SK-N-MC (cell line): ENCODE results near the gene ANKRD42.
A peak's percentile ranks its signal among the peaks of the same experiment; 100 is the strongest.
"Not testable (repeated sequence)": the region's sequence is repeated elsewhere in the genome, so short reads cannot be mapped to it uniquely, and the experiment has no call there.

Experiments
- DNase-seq: peaks from one replicate; pipeline ENCODE4 v3.0.0-alpha.2; 2011; ENCODE audit warnings: low read depth, low spot score
- H3K27ac ChIP-seq: fragments of 200-600 bp; sonication (generic); 2 replicates; pipeline ENCODE4 v1.5.1; 2016; ENCODE audit warnings: mixed run types
- H3K36me3 ChIP-seq: fragments of 200-600 bp; sonication (generic); 2 replicates; pipeline ENCODE4 v1.6.1; 2017; ENCODE audit warnings: antibody characterized with exemption, low read length, mixed read lengths; ENCODE audit not compliant: insufficient read depth
- H3K4me3 ChIP-seq: fragments of 200-600 bp; sonication (generic); 2 replicates; pipeline ENCODE4 v1.5.1; 2016
- H3K9ac ChIP-seq: fragments of 200-600 bp; sonication (generic); 2 replicates; pipeline ENCODE4 v1.8.0; 2017; ENCODE audit warnings: mixed run types, mixed read lengths; ENCODE audit not compliant: insufficient read length
- H3K9me3 ChIP-seq: fragments of 200-600 bp; sonication (generic); 2 replicates; pipeline ENCODE4 v1.6.1; 2017; ENCODE audit warnings: low read depth, mild to moderate bottlenecking, antibody characterized with exemption, low read length, moderate library complexity, mixed read lengths
- EZH2 ChIP-seq: fragments of 200-600 bp; sonication (generic); IDR thresholded peaks from one replicate; pipeline ENCODE4 v1.6.1; 2017; ENCODE audit warnings: antibody characterized with exemption
- FOXP2 ChIP-seq: optimal IDR thresholded peaks from 2 replicates; pipeline ENCODE3; 2011; ENCODE audit warnings: mild to moderate bottlenecking, moderate library complexity; ENCODE audit not compliant: insufficient read depth; ENCODE audit errors: extremely low read length, control extremely low read depth
- POLR2AphosphoS5 ChIP-seq: IDR thresholded peaks from 2 replicates; pipeline ENCODE4 v1.6.1; 2012; ENCODE audit warnings: mild to moderate bottlenecking, low read depth, low read length, borderline replicate concordance

The ANKRD42 gene

DNA sequence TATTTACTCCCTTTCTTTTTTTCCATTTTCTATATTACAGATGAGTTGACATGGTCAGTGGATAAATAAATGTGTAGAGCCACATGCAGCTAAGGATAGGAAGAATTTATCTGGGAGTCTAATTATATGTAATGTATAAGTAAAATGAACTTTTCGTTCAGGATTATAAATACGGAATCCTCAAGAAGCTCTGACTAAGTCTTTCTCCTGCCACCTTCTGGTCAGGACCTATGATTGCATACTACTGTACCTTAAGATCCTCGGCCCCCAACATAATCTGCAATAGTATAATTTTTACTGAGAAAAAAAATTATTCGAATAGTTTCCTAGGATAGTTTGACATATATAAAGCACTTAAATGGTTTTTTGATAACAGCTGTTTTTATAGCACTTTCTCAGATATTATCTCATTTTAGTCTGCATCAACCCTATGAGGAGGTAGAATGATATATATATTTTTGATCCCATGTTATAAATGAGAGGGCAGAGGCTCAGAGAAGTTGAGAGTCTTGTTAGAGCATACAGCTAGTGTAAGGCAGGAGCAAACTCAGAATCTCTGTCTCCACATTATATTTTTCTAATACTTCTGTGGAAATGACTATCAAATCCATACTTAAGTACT, 56.6 kb downstream of the ANKRD42 start:
- Histone ChIP-seq H3K9ac (peak overlapping the region; percentile 7), H3K27ac (no peak overlapping the region), H3K4me3 (no peak overlapping the region), H3K36me3 (peaks cover 6% of the 10 kb centered on the region; the same call in 1 of the 2 replicates), H3K9me3 (no peaks in the 10 kb centered on the region)
- DNase-seq = peak; percentile 48
- TF ChIP-seq EZH2 = no peak

GRCh38 chr11:83252266-83252665, 58.8 kb downstream of the ANKRD42 start:
- no peak for TF ChIP-seq POLR2AphosphoS5
- Histone ChIP-seq H3K27ac (no peak overlapping the region), H3K9ac (no peak overlapping the region), H3K36me3 (peaks cover 10% of the 10 kb centered on the region; the same call in 1 of the 2 replicates), H3K4me3 (no peak overlapping the region), H3K9me3 (no peaks in the 10 kb centered on the region)
- no peak for DNase-seq

GRCh38 chr11:83252941-83253340, 59.4 kb downstream of the ANKRD42 start:
- Histone ChIP-seq H3K36me3 (peaks cover 15% of the 10 kb centered on the region), H3K9me3 (no peaks in the 10 kb centered on the region), H3K9ac (no peak overlapping the region), H3K4me3 (no peak overlapping the region), H3K27ac (peak overlapping the region; percentile 67)
- TF ChIP-seq FOXP2 = no peak
- DNase-seq = no peak

- H3K4me3 ChIP-seq = no peak overlapping the region
- H3K36me3 ChIP-seq = peaks cover 31% of the 10 kb centered on the region
- no peak for TF ChIP-seq FOXP2
- no peak for TF ChIP-seq EZH2
- no peak for TF ChIP-seq POLR2AphosphoS5
- no peak for DNase-seq
- H3K9ac ChIP-seq = no peak overlapping the region
- H3K27ac ChIP-seq = peak overlapping the region; percentile 2; the same call in 1 of the 2 replicates
- no peaks in the 10 kb centered on the region for H3K9me3 ChIP-seq
Observed at GRCh38 chr11:83255366-83255765, 61.9 kb downstream of the ANKRD42 start.

DNA sequence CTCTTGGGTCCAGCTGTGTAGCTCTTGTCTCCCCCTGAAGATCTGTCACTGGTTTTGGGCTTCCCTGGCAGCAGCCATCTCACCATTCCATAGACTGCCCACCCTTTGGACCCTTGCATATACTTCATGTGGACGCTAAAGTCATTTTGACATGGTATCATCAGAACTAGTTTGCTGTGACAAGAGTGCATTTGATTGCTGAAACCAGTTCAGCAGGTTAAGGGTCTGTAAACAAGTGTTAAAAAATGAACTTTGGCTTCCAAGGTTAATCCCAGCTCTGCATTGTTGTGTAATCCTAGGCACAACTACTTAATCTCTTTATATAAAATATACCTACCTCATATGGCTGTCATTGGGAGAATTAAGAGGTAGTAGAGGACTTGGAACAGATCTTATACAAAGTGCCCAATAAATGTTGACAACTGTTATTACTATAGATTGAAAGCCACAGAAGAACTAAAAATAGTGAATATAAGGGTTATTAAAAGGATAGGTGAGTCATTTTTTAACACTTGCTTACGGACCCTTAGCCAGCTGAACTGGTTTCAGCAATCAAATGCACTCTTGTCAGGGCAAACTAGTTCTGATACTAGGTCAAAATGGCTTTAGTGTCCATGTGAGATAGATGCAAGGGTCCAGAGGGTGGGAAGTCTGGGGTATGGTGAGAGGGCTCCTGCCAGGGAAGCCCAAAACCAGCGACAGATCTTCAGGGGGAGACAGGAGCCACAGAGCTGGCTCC, 63.3 kb downstream of the ANKRD42 start:
- Histone ChIP-seq H3K27ac (no peak overlapping the region; the same call in 1 of the 2 replicates), H3K9me3 (no peaks in the 10 kb centered on the region), H3K36me3 (peaks cover 36% of the 10 kb centered on the region), H3K4me3 (no peak overlapping the region), H3K9ac (no peak overlapping the region)
- no peak for TF ChIP-seq FOXP2
- no peak for TF ChIP-seq POLR2AphosphoS5
- TF ChIP-seq EZH2 = no peak
- no peak for DNase-seq

- H3K9ac ChIP-seq = no peak overlapping the region
- H3K27ac ChIP-seq = no peak overlapping the region
- H3K36me3 ChIP-seq = peaks cover 30% of the 10 kb centered on the region
- TF ChIP-seq POLR2AphosphoS5 (no peak), FOXP2 (no peak), EZH2 (no peak)
- H3K9me3 ChIP-seq = no peaks in the 10 kb centered on the region
- no peak for DNase-seq
- no peak overlapping the region for H3K4me3 ChIP-seq
Observed at GRCh38 chr11:83257761-83258168, 64.3 kb downstream of the ANKRD42 start.

GRCh38 chr11:83259559-83259958, 66.0 kb downstream of the ANKRD42 start:
- Histone ChIP-seq H3K9ac (no peak overlapping the region), H3K27ac (no peak overlapping the region), H3K9me3 (no peaks in the 10 kb centered on the region), H3K36me3 (peaks cover 43% of the 10 kb centered on the region), H3K4me3 (no peak overlapping the region)
- TF ChIP-seq POLR2AphosphoS5 (no peak), EZH2 (no peak), FOXP2 (no peak)
- DNase-seq = no peak

- DNase-seq = no peak
- Histone ChIP-seq H3K27ac (no peak overlapping the region), H3K9ac (no peak overlapping the region), H3K4me3 (no peak overlapping the region), H3K9me3 (no peaks in the 10 kb centered on the region), H3K36me3 (peaks cover 43% of the 10 kb centered on the region)
- no peak for TF ChIP-seq POLR2AphosphoS5
- no peak for TF ChIP-seq EZH2
- TF ChIP-seq FOXP2 = no peak
Observed at GRCh38 chr11:83265331-83265730, 71.8 kb downstream of the ANKRD42 start.

- not testable (repeated sequence) for DNase-seq, H3K9me3 ChIP-seq, H3K27ac ChIP-seq, H3K9ac ChIP-seq, H3K4me3 ChIP-seq
- peaks cover 47% of the 10 kb centered on the region for H3K36me3 ChIP-seq
Observed at GRCh38 chr11:83269080-83269479, 75.6 kb downstream of the ANKRD42 start.

- not testable (repeated sequence) for H3K27ac ChIP-seq, H3K9ac ChIP-seq, H3K9me3 ChIP-seq, DNase-seq, H3K4me3 ChIP-seq
- H3K36me3 ChIP-seq = peaks cover 42% of the 10 kb centered on the region
Observed at GRCh38 chr11:83271734-83272133, 78.2 kb downstream of the ANKRD42 start.
